ENCODE results near the gene PTPRM. TPM values are rescaled to one million over a fixed set of nuclear protein-coding genes. Genes with fewer than 3 reads are reported as not detected.

PTPRM gene
- total RNA-seq, 1 donor from 2014 or later: 257 TPM

DNA sequence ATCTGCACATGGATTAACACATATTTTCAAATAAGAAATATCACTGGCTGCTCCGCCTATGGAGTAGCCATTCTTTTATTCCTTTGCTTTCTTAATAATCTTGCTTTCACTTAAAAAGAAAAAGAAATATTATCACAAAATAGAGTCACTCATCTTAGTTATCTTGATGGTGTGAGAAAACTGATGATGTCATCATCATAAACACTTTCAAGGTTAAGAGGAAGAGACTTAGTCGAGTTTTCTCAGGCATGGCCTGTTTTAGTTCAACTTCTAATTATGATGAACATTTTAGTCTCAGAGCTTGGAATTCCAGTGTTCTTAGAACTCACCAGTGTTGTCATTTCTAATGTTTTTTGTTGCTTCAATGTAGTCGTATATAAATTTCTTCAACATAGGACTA, 506.1 kb downstream of the PTPRM start:
- TF ChIP-seq, protein P1, sequence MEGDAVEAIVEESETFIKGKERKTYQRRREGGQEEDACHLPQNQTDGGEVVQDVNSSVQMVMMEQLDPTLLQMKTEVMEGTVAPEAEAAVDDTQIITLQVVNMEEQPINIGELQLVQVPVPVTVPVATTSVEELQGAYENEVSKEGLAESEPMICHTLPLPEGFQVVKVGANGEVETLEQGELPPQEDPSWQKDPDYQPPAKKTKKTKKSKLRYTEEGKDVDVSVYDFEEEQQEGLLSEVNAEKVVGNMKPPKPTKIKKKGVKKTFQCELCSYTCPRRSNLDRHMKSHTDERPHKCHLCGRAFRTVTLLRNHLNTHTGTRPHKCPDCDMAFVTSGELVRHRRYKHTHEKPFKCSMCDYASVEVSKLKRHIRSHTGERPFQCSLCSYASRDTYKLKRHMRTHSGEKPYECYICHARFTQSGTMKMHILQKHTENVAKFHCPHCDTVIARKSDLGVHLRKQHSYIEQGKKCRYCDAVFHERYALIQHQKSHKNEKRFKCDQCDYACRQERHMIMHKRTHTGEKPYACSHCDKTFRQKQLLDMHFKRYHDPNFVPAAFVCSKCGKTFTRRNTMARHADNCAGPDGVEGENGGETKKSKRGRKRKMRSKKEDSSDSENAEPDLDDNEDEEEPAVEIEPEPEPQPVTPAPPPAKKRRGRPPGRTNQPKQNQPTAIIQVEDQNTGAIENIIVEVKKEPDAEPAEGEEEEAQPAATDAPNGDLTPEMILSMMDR (IDR thresholded peaks at IDR 0.05): no peak

DNA sequence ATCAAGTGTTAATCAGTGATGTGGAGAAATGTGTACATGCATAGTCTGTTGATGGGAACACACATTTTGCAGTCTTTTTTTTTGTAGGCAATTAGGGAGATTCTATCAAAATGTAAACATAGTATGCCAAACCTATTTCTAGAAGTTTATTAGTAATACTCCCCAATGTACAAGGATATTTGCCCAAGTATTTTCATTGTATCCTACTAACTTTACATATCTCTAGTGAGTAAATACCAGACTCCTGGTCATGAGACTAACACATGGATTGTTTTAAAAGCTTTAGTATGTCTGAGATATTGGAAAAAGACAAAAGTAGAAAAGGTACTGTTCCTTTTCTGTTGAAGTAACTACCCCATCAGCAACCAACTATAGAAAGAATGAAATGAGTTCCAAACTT, 513.0 kb downstream of the PTPRM start:
- no peaks in the 10 kb centered on the region for H3K27me3 ChIP-seq
- H3K36me3 ChIP-seq: no peaks in the 10 kb centered on the region
- DNase-seq (ENCODE audit: low spot score in 2 of 2): no peak
- no peak overlapping the region for H3K4me3 ChIP-seq
- no peak overlapping the region for H3K27ac ChIP-seq
- no peaks in the 10 kb centered on the region for H3K9me3 ChIP-seq
- intact Hi-C loops (cut with DNase I): no loop called here
- no peaks in the 10 kb centered on the region for H3K4me1 ChIP-seq
- TF ChIP-seq, protein P1 (IDR thresholded peaks at IDR 0.05): no peak

More for the DNA sequence above, 506.1 kb downstream of the PTPRM start:
- DNase-seq (ENCODE audit: low spot score in 2 of 2): no peak
- H3K9me3 ChIP-seq: no peaks in the 10 kb centered on the region
- intact Hi-C loops (cut with DNase I): no loop called here
- no peak overlapping the region for H3K4me3 ChIP-seq
- H3K36me3 ChIP-seq: no peaks in the 10 kb centered on the region
- H3K27ac ChIP-seq: no peak overlapping the region
- no peaks in the 10 kb centered on the region for H3K4me1 ChIP-seq
- no peaks in the 10 kb centered on the region for H3K27me3 ChIP-seq

DNA sequence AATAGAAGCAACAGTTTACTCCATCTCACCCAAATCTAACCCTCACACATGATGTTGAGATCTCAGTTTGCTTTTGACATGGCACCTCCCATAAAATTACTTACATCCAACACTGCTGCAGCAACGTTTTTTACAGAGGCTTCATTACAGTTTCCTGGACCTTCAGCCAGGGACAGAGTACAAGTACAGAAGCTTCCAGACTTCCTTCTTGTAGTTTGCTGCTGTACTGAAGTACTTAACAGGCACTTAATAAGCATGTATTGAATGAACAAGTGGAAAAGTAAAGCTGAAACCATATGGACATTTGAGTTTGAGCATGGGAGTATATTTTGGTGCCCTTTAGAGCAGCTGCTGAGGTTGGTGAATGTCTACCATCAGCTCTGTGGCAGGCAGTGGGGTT, 514.2 kb downstream of the PTPRM start:
- Histone ChIP-seq H3K36me3 (peaks cover 3 to 6% of the 10 kb centered on the region in 2 donors), H3K27ac (no peak overlapping the region), H3K4me3 (no peak overlapping the region), H3K27me3 (no peaks in the 10 kb centered on the region), H3K9me3 (no peaks in the 10 kb centered on the region), H3K4me1 (no peaks in the 10 kb centered on the region)
- no peak for DNase-seq (ENCODE audit: low spot score in 2 of 2)
- intact Hi-C loops (cut with DNase I): no loop called here
- TF ChIP-seq, protein P1 (IDR thresholded peaks at IDR 0.05): no peak

DNA sequence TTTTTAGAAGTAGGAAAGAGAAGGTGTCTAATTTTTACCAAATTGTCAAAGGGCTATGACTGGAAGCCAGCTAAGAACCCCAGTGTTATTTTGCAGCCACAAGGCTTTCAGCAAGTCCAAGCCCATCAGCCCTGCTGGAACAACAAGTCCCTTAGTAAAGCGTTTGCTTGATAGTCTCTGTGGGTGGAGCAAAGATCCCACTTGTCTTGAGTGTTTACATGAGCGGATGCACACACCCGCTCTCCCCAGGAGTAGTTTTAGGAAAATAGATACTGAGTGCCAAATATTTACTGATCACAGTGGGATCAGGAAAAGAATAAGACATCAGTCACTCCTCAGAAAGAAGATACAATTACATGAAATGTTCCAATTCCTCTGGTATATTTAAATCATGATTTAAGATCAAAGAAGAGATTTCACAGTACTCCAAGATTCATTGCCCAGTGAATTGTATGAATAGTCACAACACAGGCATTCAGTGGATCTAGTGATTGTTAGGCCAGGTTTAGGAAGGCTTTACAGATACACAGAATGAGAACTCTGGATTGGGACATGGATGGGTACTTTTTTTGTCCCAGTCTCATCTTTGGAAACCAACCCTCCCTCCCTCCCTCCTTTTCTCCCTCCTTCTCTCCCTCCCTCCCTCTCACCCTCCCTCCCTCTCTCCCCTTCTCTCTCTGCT, 514.9 kb downstream of the PTPRM start:
- H3K9me3 ChIP-seq: no peaks in the 10 kb centered on the region
- H3K36me3 ChIP-seq: peaks cover 3 to 6% of the 10 kb centered on the region in 2 donors
- H3K27ac ChIP-seq: no peak overlapping the region
- H3K4me3 ChIP-seq: no peak overlapping the region
- intact Hi-C loops (cut with DNase I): no loop called here
- no peak for DNase-seq (ENCODE audit: low spot score in 2 of 2)
- no peaks in the 10 kb centered on the region for H3K27me3 ChIP-seq
- H3K4me1 ChIP-seq: no peaks in the 10 kb centered on the region
- TF ChIP-seq, protein P1 (IDR thresholded peaks at IDR 0.05): no peak

DNA sequence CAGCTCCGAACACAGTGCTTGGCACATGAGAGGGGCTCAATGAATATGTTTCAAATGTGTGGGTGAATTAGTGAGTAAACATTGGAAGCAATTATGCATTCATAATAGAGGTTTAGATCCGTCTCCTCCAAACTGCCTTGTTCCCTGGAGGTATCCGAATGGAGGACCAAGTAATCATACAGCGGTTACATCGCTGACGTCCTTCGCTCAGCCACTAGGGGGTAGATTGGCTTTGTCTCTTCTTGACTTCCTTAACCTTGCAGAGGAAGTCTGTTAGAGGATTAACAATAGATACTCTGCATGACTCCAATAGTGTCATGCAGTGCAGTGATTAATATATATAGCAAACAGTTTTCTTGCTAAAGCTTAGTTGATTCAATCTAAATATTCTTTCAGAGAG, 517.0 kb downstream of the PTPRM start:
- TF ChIP-seq, protein P1 (IDR thresholded peaks at IDR 0.05): no peak
- intact Hi-C loops (cut with DNase I): no loop called here

More for the DNA sequence above, 517.0 kb downstream of the PTPRM start:
- H3K4me1 ChIP-seq: no peaks in the 10 kb centered on the region
- no peaks in the 10 kb centered on the region for H3K27me3 ChIP-seq
- DNase-seq (ENCODE audit: low spot score in 2 of 2): no peak
- H3K9me3 ChIP-seq: no peaks in the 10 kb centered on the region
- H3K36me3 ChIP-seq: peaks cover 3 to 6% of the 10 kb centered on the region in 2 donors
- no peak overlapping the region for H3K4me3 ChIP-seq
- H3K27ac ChIP-seq: no peak overlapping the region

Measured in ascending aorta (tissue), 2 donors.